Measurements from ENCODE around the gene GLIPR1L2. TPM values are rescaled to one million over a fixed set of nuclear protein-coding genes. Genes with fewer than 3 reads are reported as not detected.

Gene GLIPR1L2
- total RNA-seq, 1 donor from 2014 or later: 0.40 TPM

DNA sequence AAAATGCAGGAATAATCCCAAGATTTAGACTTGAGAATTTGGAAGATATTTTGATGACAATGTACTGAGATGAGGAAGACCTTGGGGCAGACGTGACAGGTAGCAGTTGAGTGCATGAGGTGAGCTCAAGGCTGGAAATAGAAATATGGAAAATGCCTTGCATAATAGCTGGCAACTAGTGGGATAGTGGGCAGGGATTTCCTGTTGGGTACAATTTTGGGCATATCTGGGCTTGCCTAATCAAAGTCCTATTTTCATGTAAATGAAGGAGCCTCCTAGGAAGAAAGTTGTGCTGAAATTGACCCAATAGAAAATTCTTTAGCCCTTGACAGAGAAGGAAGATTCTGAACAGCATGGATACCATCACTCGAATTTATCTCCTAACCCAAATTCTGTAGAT lies 83.2 kb downstream of the GLIPR1L2 start:
- Mint-ChIP-seq H3K27ac (ENCODE audit: unreplicated experiment) (no peak overlapping the region), H3K36me3 (ENCODE audit: low read depth) (no peaks in the 10 kb centered on the region), H3K4me3 (no peak overlapping the region), H3K9me3 (no peaks in the 10 kb centered on the region), H3K27me3 (ENCODE audit: low read depth) (no peaks in the 10 kb centered on the region), H3K4me1 (no peaks in the 10 kb centered on the region)
- TF ChIP-seq, protein P1, sequence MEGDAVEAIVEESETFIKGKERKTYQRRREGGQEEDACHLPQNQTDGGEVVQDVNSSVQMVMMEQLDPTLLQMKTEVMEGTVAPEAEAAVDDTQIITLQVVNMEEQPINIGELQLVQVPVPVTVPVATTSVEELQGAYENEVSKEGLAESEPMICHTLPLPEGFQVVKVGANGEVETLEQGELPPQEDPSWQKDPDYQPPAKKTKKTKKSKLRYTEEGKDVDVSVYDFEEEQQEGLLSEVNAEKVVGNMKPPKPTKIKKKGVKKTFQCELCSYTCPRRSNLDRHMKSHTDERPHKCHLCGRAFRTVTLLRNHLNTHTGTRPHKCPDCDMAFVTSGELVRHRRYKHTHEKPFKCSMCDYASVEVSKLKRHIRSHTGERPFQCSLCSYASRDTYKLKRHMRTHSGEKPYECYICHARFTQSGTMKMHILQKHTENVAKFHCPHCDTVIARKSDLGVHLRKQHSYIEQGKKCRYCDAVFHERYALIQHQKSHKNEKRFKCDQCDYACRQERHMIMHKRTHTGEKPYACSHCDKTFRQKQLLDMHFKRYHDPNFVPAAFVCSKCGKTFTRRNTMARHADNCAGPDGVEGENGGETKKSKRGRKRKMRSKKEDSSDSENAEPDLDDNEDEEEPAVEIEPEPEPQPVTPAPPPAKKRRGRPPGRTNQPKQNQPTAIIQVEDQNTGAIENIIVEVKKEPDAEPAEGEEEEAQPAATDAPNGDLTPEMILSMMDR (conservative IDR thresholded peaks at IDR 0.05): no peak
- no peak for DNase-seq (ENCODE audit: low read depth, low spot score)

- H3K4me1 Mint-ChIP-seq: peaks cover 11% of the 10 kb centered on the region
- no peaks in the 10 kb centered on the region for H3K27me3 Mint-ChIP-seq (ENCODE audit: low read depth)
- H3K27ac Mint-ChIP-seq (ENCODE audit: unreplicated experiment): no peak overlapping the region
- H3K36me3 Mint-ChIP-seq (ENCODE audit: low read depth): no peaks in the 10 kb centered on the region
- DNase-seq (ENCODE audit: low read depth, low spot score): no peak
- H3K4me3 Mint-ChIP-seq: no peak overlapping the region
- H3K9me3 Mint-ChIP-seq: no peaks in the 10 kb centered on the region
- TF ChIP-seq, protein P1 (conservative IDR thresholded peaks at IDR 0.05): no peak
Measured at GRCh38 chr12:75476071-75476470, 85.2 kb downstream of the GLIPR1L2 start.

GRCh38 chr12:75477137-75477536 lies 86.2 kb downstream of the GLIPR1L2 start:
- no peak for DNase-seq (ENCODE audit: low read depth, low spot score)
- H3K9me3 Mint-ChIP-seq: no peaks in the 10 kb centered on the region
- no peak overlapping the region for H3K27ac Mint-ChIP-seq (ENCODE audit: unreplicated experiment)
- H3K4me3 Mint-ChIP-seq: no peak overlapping the region
- H3K27me3 Mint-ChIP-seq (ENCODE audit: low read depth): no peaks in the 10 kb centered on the region
- H3K36me3 Mint-ChIP-seq (ENCODE audit: low read depth): no peaks in the 10 kb centered on the region
- peaks cover 18% of the 10 kb centered on the region for H3K4me1 Mint-ChIP-seq
- TF ChIP-seq, protein P1 (conservative IDR thresholded peaks at IDR 0.05): no peak

DNA sequence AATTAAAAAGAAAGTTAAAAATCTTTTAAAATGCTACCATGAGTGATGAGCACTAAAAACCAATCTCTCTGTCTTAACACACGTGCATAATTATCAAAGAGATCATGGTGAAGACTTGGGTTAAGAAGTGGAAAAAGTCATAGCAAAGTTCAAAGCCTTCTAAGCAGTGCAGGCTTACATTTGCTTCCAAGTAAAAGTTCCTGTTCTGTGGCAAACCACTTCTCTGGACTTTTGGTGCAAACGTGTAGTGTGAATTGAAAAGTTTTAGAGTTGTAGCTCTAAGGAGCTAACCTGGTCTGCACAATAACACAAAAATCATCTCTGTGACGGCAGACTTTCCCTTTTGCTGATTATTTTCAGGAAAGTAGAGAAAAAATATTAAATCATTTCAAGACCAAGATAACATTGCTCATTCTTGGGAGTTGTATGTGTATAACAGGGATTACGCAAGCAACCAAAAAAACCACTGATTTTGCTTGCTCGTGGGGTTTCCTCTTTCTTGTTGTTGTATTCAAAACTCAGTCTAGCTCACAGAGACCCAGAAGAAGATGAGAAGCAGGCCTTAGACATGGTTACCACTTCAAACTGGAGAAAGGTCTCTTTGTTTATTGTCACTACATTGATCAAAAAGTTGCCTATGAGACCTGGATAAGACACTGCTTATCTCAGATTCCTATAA lies 87.4 kb downstream of the GLIPR1L2 start:
- no peak for DNase-seq (ENCODE audit: low read depth, low spot score)
- no peak overlapping the region for H3K27ac Mint-ChIP-seq (ENCODE audit: unreplicated experiment)
- H3K36me3 Mint-ChIP-seq (ENCODE audit: low read depth): no peaks in the 10 kb centered on the region
- H3K4me3 Mint-ChIP-seq: no peak overlapping the region
- H3K4me1 Mint-ChIP-seq: peaks cover 18% of the 10 kb centered on the region
- no peaks in the 10 kb centered on the region for H3K9me3 Mint-ChIP-seq
- TF ChIP-seq, protein P1 (conservative IDR thresholded peaks at IDR 0.05): no peak
- no peaks in the 10 kb centered on the region for H3K27me3 Mint-ChIP-seq (ENCODE audit: low read depth)

DNA sequence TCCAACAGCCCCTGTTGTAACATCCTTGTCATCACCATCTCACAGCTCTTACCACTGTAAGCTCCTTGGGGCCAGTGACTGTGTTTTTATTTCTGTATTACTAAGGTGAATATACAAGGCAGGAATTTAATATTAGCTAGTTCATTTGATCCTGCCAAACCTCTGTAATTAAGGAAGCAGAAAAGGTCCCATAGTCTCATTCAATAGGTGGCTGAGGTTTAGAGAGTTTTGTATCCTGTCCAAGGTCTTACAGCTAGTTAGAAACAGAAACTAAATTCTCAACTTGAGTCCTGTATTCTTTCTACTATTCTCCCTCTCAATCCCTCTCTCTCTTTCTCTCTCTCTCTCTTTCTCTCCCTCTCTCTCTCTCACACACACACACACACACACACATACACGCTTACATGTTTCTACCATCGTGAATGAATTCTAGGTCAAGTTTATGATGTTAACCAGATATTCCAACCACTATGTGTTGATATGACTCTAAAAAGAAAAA lies 89.1 kb downstream of the GLIPR1L2 start:
- Mint-ChIP-seq H3K27ac (ENCODE audit: unreplicated experiment) (peak overlapping the region; percentile 31), H3K4me1 (peaks cover 18% of the 10 kb centered on the region), H3K4me3 (no peak overlapping the region), H3K27me3 (ENCODE audit: low read depth) (no peaks in the 10 kb centered on the region), H3K36me3 (ENCODE audit: low read depth) (no peaks in the 10 kb centered on the region), H3K9me3 (no peaks in the 10 kb centered on the region)
- TF ChIP-seq, protein P1 (conservative IDR thresholded peaks at IDR 0.05): no peak
- DNase-seq (ENCODE audit: low read depth, low spot score): no peak
